GM12891 (cell line): ENCODE measurements around the gene SRSF3.

Source experiments
- PAX5 ChIP-seq: IDR thresholded peaks from 2 replicates; pipeline ENCODE4 v1.6.1; 2011; ENCODE audit warnings: low read length, moderate library complexity, mild to moderate bottlenecking; ENCODE audit not compliant: insufficient read depth, severe bottlenecking
- POLR2A ChIP-seq: IDR thresholded peaks from 2 replicates; pipeline ENCODE4 v1.6.1; 2011; ENCODE audit warnings: low read depth, low read length, control low read depth
- POLR2AphosphoS5 ChIP-seq: IDR thresholded peaks from 2 replicates; pipeline ENCODE4 v1.6.1; 2011; ENCODE audit warnings: low read depth, low read length, control low read depth
- POU2F2 ChIP-seq: IDR thresholded peaks from 2 replicates; pipeline ENCODE4 v1.6.1; 2011; ENCODE audit warnings: low read depth, mild to moderate bottlenecking, control low read depth, low read length, moderate library complexity
- SPI1 ChIP-seq: IDR thresholded peaks from 2 replicates; pipeline ENCODE4 v1.6.1; 2011; ENCODE audit warnings: low read depth, low read length, control low read depth
- TAF1 ChIP-seq: IDR thresholded peaks from 2 replicates; pipeline ENCODE4 v1.6.1; 2011; ENCODE audit warnings: low read depth, low read length, control low read depth

DNA sequence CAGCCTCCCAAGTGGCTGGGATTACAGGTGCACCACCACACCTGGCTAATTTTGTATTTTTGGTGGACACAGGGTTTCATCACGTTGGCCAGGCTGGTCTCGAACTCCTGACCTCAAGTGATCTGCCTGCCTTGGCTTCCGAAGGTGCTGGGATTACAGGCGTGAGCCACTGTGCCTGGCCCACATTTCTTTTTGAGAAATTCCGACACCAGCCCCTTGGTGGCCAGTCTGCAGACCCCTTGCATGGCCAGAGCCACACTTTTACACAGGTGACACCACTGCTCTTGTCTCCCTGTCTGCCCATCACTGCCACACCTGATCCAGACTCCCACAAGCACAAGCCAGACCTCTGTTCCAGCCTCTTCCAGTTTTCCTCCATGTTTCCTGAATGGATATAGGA is 33.0 kb downstream of the SRSF3 start:
- TF ChIP-seq TAF1 (no peak), POLR2A (no peak), POLR2AphosphoS5 (no peak), SPI1 (no peak), POU2F2 (no peak), PAX5 (no peak)
